ENCODE measurements around the gene CDK14.
"Not testable (repeated sequence)": the region's sequence is repeated elsewhere in the genome, so short reads cannot be mapped to it uniquely, and the experiment has no call there.

CDK14 gene

DNA sequence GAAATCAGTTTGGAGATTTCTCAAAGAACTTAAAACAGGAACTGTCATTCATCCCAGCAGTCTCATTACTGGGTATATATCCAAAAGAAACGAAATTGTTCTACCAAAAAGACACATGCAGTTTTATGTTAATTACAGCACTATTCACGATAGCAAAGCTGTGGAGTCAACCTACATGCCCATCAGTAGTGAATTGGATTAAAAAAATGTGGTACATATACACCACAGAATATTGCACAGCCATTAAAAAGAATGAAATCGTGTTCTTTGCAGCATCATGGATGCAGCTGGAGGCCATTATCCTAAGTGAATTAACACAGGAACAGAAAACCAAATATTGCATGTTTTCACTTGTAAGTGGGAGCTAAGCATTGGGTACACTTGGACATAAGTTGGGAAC lies 158.9 kb downstream of the CDK14 start:
- H3K27me3 ChIP-seq (ENCODE audit: insufficient read depth, poor library complexity, severe bottlenecking), result no peaks in the 10 kb centered on the region
- TF ChIP-seq, protein P1, sequence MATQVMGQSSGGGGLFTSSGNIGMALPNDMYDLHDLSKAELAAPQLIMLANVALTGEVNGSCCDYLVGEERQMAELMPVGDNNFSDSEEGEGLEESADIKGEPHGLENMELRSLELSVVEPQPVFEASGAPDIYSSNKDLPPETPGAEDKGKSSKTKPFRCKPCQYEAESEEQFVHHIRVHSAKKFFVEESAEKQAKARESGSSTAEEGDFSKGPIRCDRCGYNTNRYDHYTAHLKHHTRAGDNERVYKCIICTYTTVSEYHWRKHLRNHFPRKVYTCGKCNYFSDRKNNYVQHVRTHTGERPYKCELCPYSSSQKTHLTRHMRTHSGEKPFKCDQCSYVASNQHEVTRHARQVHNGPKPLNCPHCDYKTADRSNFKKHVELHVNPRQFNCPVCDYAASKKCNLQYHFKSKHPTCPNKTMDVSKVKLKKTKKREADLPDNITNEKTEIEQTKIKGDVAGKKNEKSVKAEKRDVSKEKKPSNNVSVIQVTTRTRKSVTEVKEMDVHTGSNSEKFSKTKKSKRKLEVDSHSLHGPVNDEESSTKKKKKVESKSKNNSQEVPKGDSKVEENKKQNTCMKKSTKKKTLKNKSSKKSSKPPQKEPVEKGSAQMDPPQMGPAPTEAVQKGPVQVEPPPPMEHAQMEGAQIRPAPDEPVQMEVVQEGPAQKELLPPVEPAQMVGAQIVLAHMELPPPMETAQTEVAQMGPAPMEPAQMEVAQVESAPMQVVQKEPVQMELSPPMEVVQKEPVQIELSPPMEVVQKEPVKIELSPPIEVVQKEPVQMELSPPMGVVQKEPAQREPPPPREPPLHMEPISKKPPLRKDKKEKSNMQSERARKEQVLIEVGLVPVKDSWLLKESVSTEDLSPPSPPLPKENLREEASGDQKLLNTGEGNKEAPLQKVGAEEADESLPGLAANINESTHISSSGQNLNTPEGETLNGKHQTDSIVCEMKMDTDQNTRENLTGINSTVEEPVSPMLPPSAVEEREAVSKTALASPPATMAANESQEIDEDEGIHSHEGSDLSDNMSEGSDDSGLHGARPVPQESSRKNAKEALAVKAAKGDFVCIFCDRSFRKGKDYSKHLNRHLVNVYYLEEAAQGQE (IDR thresholded peaks at IDR 0.05; ENCODE audit: insufficient replicate concordance, low read depth), result no peak
- peak; percentile 34; the same call in 1 of the 2 replicates for TF ChIP-seq SPI1 (IDR thresholded peaks at IDR 0.05; ENCODE audit: borderline replicate concordance, low read depth)
- H3K4me3 ChIP-seq (replicated peaks; ENCODE audit: insufficient read depth, low read length), result no peak overlapping the region
- H3K27ac ChIP-seq (replicated peaks), result no peak overlapping the region
- DNase-seq (ENCODE audit: low read depth in 1 of 2, low spot score in 1 of 2), result no peak

DNA sequence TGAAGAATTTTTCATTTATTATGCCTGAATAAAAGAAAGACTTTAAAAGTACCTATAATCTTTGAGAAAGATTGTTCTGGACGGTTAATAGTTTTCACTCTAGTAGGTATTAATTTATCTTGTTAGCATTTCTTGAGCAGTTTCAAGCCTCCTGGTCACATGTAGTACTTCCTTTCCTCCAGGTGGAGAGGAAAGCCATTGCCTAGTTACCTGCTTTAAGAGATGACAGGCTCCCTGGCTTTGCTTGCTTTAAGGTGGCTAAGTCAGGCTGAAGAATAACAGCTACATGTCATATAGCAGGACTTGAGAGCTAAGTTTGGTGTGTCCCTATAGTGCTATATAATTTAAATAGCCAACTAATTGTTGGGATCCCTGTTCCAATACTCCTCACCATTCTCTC lies 160.2 kb downstream of the CDK14 start:
- no peak for DNase-seq (ENCODE audit: low read depth in 1 of 2, low spot score in 1 of 2)
- Histone ChIP-seq H3K27ac (replicated peaks) (no peak overlapping the region), H3K4me3 (replicated peaks; ENCODE audit: insufficient read depth, low read length) (no peak overlapping the region), H3K27me3 (ENCODE audit: insufficient read depth, poor library complexity, severe bottlenecking) (no peaks in the 10 kb centered on the region)
- TF ChIP-seq POLR2AphosphoS5 (IDR thresholded peaks at IDR 0.05; ENCODE audit: low read depth) (no peak), SPI1 (IDR thresholded peaks at IDR 0.05; ENCODE audit: borderline replicate concordance, low read depth) (no peak), GABPA (IDR thresholded peaks at IDR 0.05; ENCODE audit: low read depth) (no peak)
- TF ChIP-seq, protein P1 (IDR thresholded peaks at IDR 0.05; ENCODE audit: insufficient replicate concordance, low read depth), result no peak
- TF ChIP-seq, protein P2, sequence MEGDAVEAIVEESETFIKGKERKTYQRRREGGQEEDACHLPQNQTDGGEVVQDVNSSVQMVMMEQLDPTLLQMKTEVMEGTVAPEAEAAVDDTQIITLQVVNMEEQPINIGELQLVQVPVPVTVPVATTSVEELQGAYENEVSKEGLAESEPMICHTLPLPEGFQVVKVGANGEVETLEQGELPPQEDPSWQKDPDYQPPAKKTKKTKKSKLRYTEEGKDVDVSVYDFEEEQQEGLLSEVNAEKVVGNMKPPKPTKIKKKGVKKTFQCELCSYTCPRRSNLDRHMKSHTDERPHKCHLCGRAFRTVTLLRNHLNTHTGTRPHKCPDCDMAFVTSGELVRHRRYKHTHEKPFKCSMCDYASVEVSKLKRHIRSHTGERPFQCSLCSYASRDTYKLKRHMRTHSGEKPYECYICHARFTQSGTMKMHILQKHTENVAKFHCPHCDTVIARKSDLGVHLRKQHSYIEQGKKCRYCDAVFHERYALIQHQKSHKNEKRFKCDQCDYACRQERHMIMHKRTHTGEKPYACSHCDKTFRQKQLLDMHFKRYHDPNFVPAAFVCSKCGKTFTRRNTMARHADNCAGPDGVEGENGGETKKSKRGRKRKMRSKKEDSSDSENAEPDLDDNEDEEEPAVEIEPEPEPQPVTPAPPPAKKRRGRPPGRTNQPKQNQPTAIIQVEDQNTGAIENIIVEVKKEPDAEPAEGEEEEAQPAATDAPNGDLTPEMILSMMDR (IDR thresholded peaks at IDR 0.05; ENCODE audit: insufficient read depth, low read length), result no peak

DNA sequence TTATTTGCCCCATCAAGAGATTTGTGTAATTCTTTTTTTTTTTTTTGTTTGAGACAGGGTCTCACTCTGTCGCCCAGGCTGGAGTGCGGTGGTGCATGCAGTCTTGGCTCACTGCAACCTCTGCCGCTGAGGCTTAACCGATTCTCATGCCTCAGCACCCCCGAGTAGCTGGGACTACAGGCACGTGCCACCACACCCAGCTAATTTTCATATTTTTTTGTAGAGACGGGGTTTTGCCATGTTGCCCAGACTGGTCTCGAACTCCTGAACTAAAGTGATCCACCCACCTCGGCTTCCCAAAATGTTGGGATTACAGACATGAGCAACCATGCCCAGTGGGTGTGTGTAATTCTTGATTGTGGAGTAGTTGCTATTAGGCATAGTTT lies 161.4 kb downstream of the CDK14 start:
- H3K4me3 ChIP-seq (replicated peaks; ENCODE audit: insufficient read depth, low read length); H3K27ac ChIP-seq (replicated peaks): not testable (repeated sequence)

DNA sequence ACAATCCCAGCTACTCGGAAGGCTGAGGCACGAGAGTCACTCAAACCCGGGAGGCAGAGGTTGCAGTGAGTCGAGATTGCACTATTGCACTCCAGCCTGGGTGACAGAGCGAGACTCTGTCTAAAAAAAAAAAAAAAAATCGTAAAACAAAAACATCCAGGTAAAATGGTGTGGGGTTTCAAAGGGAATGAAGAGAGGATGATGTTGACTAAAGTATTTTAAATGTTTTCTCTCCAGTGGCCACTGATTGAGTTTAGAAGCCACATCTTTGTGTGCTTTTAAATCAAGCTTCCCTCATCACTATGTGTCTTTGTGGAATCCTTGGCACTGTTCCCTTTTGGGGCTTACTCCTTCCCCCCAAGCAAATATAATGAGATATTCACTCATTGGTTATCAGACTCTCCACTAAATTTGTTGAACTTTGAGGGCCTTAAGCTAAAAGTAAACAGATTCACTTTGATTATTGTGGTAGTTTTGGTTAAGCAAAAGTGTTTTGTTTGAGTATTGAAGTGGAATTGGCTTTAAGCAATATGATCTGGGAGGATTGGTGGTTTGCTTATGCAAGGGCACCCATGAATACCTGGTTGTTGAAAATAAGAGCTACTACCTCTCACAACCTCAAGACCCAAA lies 162.9 kb downstream of the CDK14 start:
- Histone ChIP-seq H3K27me3 (ENCODE audit: insufficient read depth, poor library complexity, severe bottlenecking) (no peaks in the 10 kb centered on the region), H3K27ac (replicated peaks) (no peak overlapping the region), H3K4me3 (replicated peaks; ENCODE audit: insufficient read depth, low read length) (no peak overlapping the region)
- no peak for DNase-seq (ENCODE audit: low read depth in 1 of 2, low spot score in 1 of 2)
- TF ChIP-seq SPI1 (IDR thresholded peaks at IDR 0.05; ENCODE audit: borderline replicate concordance, low read depth) (no peak), POLR2AphosphoS5 (IDR thresholded peaks at IDR 0.05; ENCODE audit: low read depth) (no peak)

More for the DNA sequence above, 161.4 kb downstream of the CDK14 start:
- not testable (repeated sequence) for DNase-seq (ENCODE audit: low read depth in 1 of 2, low spot score in 1 of 2); H3K27me3 ChIP-seq (ENCODE audit: insufficient read depth, poor library complexity, severe bottlenecking)

DNA sequence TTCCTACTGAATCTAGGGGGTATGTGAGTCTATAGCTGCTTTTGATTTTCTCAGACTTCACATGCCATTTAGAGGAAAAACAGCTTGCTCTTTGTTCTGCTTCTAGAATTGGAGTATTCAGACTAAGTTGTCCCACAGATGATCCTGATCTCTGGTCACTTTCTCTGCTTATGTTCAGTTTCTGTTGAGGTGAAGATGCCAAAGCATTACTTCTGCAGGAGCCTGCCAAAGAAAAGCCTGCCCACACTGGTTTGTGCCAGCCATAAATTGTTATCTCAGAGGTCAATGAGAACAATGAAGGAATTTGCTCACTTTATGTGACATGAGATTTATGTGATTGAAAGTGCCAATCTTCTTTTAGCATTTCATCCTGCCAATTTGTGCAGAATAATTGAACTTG lies 163.6 kb downstream of the CDK14 start:
- Histone ChIP-seq H3K27ac (replicated peaks) (no peak overlapping the region), H3K27me3 (ENCODE audit: insufficient read depth, poor library complexity, severe bottlenecking) (no peaks in the 10 kb centered on the region), H3K4me3 (replicated peaks; ENCODE audit: insufficient read depth, low read length) (no peak overlapping the region)
- TF ChIP-seq GABPA (IDR thresholded peaks at IDR 0.05; ENCODE audit: low read depth), result no peak
- TF ChIP-seq, protein P2 (IDR thresholded peaks at IDR 0.05; ENCODE audit: insufficient read depth, low read length), result no peak
- TF ChIP-seq, protein P1 (IDR thresholded peaks at IDR 0.05; ENCODE audit: insufficient replicate concordance, low read depth), result no peak
- TF ChIP-seq SPI1 (IDR thresholded peaks at IDR 0.05; ENCODE audit: borderline replicate concordance, low read depth), result no peak
- no peak for TF ChIP-seq POLR2AphosphoS5 (IDR thresholded peaks at IDR 0.05; ENCODE audit: low read depth)
- no peak for DNase-seq (ENCODE audit: low read depth in 1 of 2, low spot score in 1 of 2)
